Muscle of leg (tissue), 11 donors: ENCODE data around the gene HAAO. TPM values are rescaled to one million over a fixed set of nuclear protein-coding genes. Genes with fewer than 3 reads are reported as not detected.
A peak's percentile ranks its signal among the peaks of the same experiment; 100 is the strongest.

Experiments used
- DNase-seq: peaks from one replicate; pipeline ENCODE4 v3.0.0; 2013
- H3K27ac ChIP-seq: one replicate; pipeline ENCODE4 v1.5.1; 2013; ENCODE audit warnings: mild to moderate bottlenecking, low read length, control low read depth
- H3K27me3 ChIP-seq: one replicate; pipeline ENCODE4 v1.6.1; 2013; ENCODE audit warnings: low read length; ENCODE audit not compliant: control insufficient read depth, insufficient read depth
- H3K36me3 ChIP-seq: one replicate; pipeline ENCODE4 v1.6.1; 2013; ENCODE audit warnings: low read length; ENCODE audit not compliant: control insufficient read depth, insufficient read depth
- H3K4me1 ChIP-seq: one replicate; pipeline ENCODE4 v1.6.1; 2013; ENCODE audit warnings: low read length; ENCODE audit not compliant: control insufficient read depth, insufficient read depth
- H3K4me3 ChIP-seq: one replicate; pipeline ENCODE4 v1.5.1; 2013; ENCODE audit warnings: low read length, control low read depth
- H3K9me3 ChIP-seq: replicated peaks from 2 replicates; pipeline ENCODE4 v1.6.1; 2013; ENCODE audit warnings: low read depth, low read length; ENCODE audit not compliant: control insufficient read depth
- WGBS: methylation state at CpG from one replicate; pipeline ENCODE4 v1.1.5; 2013; ENCODE audit warnings: missing lambda C conversion rate; ENCODE audit not compliant: insufficient coverage; 5-methylcytosine and 5-hydroxymethylcytosine counted together
- polyA plus RNA-seq, 8 donors: library from polyadenylated mRNA; unstranded; fragments of 120-200 nt; gene quantifications; one replicate each; pipeline versions ENCODE4 v1.2.1 to v1.2.3, GENCODE V29; 2013; ENCODE audit warnings: inconsistent platforms in 1 of 8, low replicate concordance in 1 of 8; ENCODE audit not compliant: insufficient read length in 8 of 8, insufficient read depth in 1 of 8
- total RNA-seq: library from RNA; stranded (reverse); fragments of 120-200 nt; gene quantifications from one replicate; pipeline ENCODE4 v1.2.4, GENCODE V29; 2013

HAAO gene
- total and polyA plus RNA-seq, 9 donors: 14.8 to 23.5 (median 18.6) TPM

DNA sequence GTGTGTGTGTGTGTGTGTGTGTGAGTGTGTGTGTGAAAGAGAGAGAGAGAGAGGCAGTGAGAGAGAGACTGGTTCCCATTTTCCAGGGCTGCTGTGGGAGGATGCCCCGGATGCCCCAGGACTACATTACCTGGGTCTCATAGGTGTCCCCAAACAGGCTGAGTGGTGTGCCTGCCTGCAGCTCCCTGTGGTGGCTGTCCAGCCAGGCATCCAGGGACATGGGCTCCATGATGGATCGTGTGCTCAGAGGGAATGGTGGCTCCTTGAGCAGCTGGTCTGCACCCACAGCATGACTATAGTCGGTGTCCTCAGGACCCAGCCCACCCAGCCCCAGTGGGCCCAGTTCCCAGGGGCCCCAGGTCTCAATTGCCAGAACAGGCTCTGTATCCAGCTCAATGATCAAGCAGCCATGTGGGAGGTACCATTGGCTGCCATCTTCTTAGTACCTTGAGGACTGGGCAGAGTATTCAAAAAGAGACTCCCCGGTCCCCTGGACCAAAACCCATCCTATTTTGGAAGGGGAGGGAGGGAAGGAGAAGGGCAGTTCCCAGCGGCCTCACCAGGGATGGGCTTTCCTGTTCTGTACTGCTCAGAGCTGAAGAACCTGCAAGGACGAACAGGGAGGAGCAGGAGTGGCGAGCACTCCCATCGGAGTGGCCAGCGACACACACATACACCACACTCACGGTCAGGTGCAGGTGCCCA is 22.6 kb downstream of the HAAO start:
- Histone ChIP-seq H3K4me1 (peaks cover 2% of the 10 kb centered on the region), H3K27ac (no peak overlapping the region), H3K27me3 (no peaks in the 10 kb centered on the region), H3K4me3 (no peak overlapping the region), H3K9me3 (no peaks in the 10 kb centered on the region), H3K36me3 (peaks cover 16% of the 10 kb centered on the region)
- peak; percentile 0 for DNase-seq
- 95% methylated on average over 7 of the region's 10 CpGs for WGBS

GRCh38 chr2:42768706-42769256 is 23.6 kb downstream of the HAAO start:
- Histone ChIP-seq H3K27me3 (no peaks in the 10 kb centered on the region), H3K36me3 (peaks cover 12% of the 10 kb centered on the region), H3K4me1 (peaks cover 6% of the 10 kb centered on the region), H3K27ac (no peak overlapping the region), H3K4me3 (no peak overlapping the region), H3K9me3 (no peaks in the 10 kb centered on the region)
- no peak for DNase-seq
- WGBS: 86% methylated on average over 2 of the region's 3 CpGs

- Histone ChIP-seq H3K27me3 (no peaks in the 10 kb centered on the region), H3K27ac (no peak overlapping the region), H3K4me3 (no peak overlapping the region), H3K36me3 (peaks cover 16% of the 10 kb centered on the region), H3K4me1 (peaks cover 6% of the 10 kb centered on the region), H3K9me3 (no peaks in the 10 kb centered on the region)
- 74% methylated on average over 11 of the region's 14 CpGs for WGBS
- no peak for DNase-seq
Measured at GRCh38 chr2:42767899-42768705, 24.3 kb downstream of the HAAO start.

DNA sequence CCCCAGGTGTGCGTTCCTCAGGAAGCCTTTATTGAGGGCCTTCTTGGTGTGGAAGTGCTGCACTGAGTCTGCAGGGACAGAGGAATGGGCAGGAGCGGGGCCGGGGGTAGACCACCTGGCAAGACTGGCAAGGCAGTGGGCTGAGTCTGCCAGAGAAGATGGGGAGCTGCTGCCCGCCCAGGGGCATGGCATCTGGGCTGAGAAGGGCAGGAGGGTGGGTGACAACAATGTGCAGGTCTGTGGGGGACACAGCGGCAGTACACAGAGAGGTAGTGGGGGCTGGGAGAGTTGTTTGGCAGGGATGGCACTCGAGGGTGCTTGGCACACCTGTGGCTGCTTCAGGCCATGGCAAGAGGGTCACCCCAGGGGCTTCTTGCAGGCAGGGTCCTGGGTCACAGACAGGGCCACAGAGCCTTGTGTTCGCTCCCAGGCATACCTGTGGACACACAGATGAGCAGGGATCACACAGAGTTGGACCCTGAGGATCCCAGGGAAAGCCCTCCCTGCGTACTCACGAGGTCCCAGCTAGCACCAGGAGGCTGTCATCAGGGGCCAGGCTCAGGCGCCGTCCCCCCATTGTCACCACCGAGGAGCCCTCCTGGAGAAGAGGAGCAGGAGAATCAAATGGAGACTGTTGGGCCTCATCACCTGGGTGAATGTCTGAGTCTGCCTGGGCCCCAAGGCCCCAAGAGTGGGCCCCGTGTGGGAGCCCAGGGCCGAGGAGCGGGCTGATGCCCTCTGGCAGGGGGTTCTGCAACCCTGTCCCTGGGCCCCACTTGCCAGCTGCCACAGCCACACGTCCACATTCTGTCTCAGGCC is 25.1 kb downstream of the HAAO start:
- Histone ChIP-seq H3K27me3 (no peaks in the 10 kb centered on the region), H3K4me3 (no peak overlapping the region), H3K9me3 (no peaks in the 10 kb centered on the region), H3K27ac (no peak overlapping the region), H3K4me1 (peaks cover 6% of the 10 kb centered on the region), H3K36me3 (peaks cover 19% of the 10 kb centered on the region)
- DNase-seq: no peak
- 80% methylated on average over 15 of the region's 16 CpGs for WGBS

DNA sequence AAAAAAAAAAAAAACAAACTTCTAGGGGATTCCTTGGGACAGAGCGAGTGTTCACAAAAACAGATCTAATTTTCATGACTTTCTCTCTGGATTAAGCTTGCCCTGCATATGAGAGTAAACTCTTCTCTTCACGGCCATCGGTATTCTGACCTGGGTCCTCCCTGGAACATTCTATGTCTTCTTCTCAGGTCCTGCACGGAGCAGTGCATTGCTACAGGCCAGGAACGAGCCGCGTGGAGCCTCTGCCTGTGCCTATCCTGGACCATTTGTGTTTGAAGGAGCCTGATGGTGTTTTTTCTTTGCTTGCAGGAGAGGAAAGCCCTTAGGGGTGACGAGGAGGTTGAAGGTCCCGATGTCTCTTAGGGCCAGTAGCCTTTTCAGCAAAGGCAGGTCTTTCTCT is 26.7 kb downstream of the HAAO start:
- Histone ChIP-seq H3K4me1 (peaks cover 4% of the 10 kb centered on the region), H3K27me3 (no peaks in the 10 kb centered on the region), H3K27ac (no peak overlapping the region), H3K36me3 (peaks cover 22% of the 10 kb centered on the region), H3K4me3 (no peak overlapping the region), H3K9me3 (no peaks in the 10 kb centered on the region)
- no peak for DNase-seq
- WGBS: 93% methylated on average over 5 of the region's 9 CpGs

DNA sequence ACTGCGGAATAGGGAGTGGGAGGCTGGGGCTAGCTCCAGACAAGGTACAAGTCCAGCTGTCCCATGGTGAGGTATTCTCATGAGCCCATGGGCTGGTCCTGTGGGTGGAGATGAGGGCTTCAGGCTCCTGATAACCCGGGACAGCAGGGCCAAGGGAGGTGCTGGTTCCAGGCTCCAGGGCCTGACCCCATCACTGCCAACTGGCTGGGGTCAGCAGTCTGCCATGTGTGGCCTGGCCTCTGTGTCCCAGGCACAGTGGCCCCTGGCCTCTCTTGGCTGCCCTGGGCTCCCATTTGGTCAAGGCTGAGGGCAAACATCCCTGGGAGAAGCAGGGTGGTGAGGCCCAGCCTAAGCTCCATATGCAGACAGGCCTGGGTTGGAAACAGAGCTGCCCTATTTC is 27.5 kb downstream of the HAAO start:
- no peak for DNase-seq
- no peak overlapping the region for H3K27ac ChIP-seq
- 82% methylated on average over 1 of the region's 2 CpGs for WGBS
- H3K36me3 ChIP-seq: peaks cover 24% of the 10 kb centered on the region
- no peaks in the 10 kb centered on the region for H3K9me3 ChIP-seq
- H3K4me3 ChIP-seq: no peak overlapping the region
- peaks cover 8% of the 10 kb centered on the region for H3K4me1 ChIP-seq
- H3K27me3 ChIP-seq: no peaks in the 10 kb centered on the region

DNA sequence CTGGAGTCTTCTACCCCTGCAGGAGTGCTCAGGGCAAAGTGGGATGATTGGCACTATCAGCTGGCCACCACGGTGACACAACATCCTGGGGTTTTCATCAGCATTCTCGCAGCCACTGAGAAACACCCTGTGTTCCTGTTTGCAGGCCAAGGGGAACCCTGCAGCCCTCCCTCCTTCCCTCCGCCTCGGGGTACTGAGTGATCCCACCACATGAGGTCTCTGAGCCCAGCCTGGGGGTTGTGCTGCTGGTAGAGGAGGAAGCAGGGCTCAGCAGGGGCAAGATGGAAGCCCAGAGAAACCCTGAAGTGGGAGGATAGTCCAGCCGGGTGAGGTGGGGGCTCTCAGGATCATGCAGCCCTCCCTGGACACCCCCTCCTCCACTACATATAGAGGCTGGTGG is 28.3 kb downstream of the HAAO start, which contains the start of gene OXER1:
TSS of gene OXER1 (minus strand) at position 40 of the 400 bp plus-strand sequence. CDS start 73 bp downstream, outside the sequence.
- peaks cover 24% of the 10 kb centered on the region for H3K36me3 ChIP-seq
- no peak within 1 kb of the TSS for H3K4me3 ChIP-seq
- no peaks in the 10 kb centered on the region for H3K27me3 ChIP-seq
- H3K9me3 ChIP-seq: no peaks in the 10 kb centered on the region
- H3K4me1 ChIP-seq: peaks cover 8% of the 10 kb centered on the region
- H3K27ac ChIP-seq: no peak within 1 kb of the TSS
- no peak for DNase-seq
- WGBS: 83% methylated on average over 1 of the region's 5 CpGs

DNA sequence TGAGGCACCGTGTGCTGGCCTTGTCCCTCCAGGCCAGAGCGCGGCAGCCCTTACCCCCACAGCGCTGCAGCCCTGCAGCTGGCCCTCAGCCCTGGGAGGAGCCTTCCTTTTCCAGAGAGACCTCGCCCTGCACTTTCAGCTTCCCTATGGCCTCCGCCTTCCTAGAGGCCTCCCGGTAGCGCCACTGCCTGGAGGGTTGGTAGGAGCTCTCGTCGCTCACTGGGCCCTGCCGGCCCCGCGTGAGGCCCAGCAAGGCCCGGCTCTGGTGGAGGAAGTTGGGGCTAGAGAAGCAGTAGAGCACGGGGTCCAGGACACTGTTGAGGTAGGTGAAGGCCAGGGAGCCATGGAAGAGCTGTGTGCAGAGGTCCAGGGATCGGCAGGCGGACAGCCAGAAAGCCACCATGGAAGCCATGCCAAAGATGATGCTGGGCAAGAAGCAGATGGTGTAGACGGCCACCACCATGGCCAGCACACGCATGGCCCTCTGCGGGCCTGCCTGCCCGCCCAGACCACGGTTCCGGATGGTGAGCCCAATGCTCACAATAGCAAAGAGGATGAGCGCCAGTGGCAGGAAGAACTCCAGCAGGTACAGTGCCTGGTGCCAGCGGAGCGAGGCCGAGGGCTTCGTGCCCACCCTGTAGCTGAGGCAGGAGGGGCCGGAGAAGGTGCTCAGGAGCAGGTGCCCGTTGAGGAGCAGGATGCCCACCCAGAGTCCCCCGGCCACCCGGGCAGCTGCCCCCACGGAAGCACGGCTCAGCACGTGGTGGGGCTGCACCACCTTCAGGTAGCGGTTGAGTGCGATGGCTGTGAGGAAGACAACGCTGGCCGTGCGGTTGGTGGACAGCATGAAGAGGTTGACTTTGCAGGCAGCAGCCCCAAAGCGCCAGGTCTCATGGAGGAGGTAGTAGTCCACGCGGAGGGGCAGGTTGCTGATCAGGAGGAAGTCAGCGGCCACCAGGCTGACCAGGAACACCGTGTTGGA is 29.3 kb downstream of the HAAO start:
- Histone ChIP-seq H3K27ac (no peak overlapping the region), H3K4me1 (peaks cover 8% of the 10 kb centered on the region), H3K4me3 (no peak overlapping the region), H3K9me3 (no peaks in the 10 kb centered on the region), H3K36me3 (peaks cover 24% of the 10 kb centered on the region), H3K27me3 (no peaks in the 10 kb centered on the region)
- whole genome bisulfite sequencing: 91% methylated on average over 42 of the region's 45 CpGs
- no peak for DNase-seq

DNA sequence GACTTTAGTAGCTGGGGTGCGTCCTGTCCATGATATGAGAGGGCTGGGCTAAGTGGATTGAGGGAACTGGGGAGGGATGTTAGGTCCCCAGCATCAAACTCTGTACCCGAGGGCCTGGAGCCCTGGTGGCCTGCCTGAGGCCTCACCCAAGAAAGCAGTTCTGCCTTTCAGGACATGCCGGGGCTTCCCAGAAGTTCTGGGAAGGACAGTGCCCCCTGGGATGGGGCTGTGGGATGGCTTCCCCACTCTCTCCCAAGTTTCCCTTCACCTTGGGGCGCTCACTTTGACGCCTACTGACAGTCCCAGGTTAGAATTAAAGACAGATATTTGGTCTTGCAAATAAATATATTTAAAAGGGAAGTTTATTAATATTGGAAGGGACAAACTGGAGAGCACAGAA is 30.2 kb downstream of the HAAO start:
- no peak for DNase-seq
- WGBS: 81% methylated on average over 3 of the region's 5 CpGs
- Histone ChIP-seq H3K4me1 (peaks cover 11% of the 10 kb centered on the region), H3K9me3 (no peaks in the 10 kb centered on the region), H3K4me3 (no peak overlapping the region), H3K27ac (no peak overlapping the region), H3K27me3 (no peaks in the 10 kb centered on the region), H3K36me3 (peaks cover 21% of the 10 kb centered on the region)
